Measurements from ENCODE around the gene NIPBL.

DNA sequence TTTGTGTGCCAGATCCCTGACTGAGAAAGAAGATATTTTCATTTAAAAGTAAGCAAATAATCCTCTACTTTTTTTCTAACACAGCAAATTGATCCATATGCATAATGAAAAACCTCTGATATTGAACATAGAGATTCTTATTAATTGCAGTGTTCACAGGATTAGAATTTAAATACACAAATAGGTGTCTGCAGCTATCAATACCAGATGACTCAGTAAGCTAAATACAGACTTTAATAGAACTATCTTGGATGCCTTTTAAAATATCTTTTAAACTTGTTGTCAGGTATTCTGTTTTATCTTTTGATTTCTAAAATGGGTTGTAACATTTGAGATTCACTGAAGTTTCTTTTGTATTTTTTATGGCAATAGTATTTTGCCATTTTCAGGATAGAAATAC lies 43.1 kb downstream of the NIPBL start:
- TF ChIP-seq, protein P1, sequence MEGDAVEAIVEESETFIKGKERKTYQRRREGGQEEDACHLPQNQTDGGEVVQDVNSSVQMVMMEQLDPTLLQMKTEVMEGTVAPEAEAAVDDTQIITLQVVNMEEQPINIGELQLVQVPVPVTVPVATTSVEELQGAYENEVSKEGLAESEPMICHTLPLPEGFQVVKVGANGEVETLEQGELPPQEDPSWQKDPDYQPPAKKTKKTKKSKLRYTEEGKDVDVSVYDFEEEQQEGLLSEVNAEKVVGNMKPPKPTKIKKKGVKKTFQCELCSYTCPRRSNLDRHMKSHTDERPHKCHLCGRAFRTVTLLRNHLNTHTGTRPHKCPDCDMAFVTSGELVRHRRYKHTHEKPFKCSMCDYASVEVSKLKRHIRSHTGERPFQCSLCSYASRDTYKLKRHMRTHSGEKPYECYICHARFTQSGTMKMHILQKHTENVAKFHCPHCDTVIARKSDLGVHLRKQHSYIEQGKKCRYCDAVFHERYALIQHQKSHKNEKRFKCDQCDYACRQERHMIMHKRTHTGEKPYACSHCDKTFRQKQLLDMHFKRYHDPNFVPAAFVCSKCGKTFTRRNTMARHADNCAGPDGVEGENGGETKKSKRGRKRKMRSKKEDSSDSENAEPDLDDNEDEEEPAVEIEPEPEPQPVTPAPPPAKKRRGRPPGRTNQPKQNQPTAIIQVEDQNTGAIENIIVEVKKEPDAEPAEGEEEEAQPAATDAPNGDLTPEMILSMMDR (conservative IDR thresholded peaks at IDR 0.05; ENCODE audit: low read depth, low read length) = no peak
- TF ChIP-seq EZH2 (IDR thresholded peaks at IDR 0.05; ENCODE audit: borderline replicate concordance, low read depth, low read length, poor library complexity, severe bottlenecking) = no peak
